Lung (tissue), 12 donors: Measurements from ENCODE around the gene AS3MT. TPM values are rescaled to one million over a fixed set of nuclear protein-coding genes. Genes with fewer than 3 reads are reported as not detected.

Experiments
- ATAC-seq: fragments of 200-7000 bp; cut with Tn5 transposase; one replicate; pipeline ENCODE4 v1.9.1; 2020; ENCODE audit warnings: moderate number of reproducible peaks; ENCODE audit not compliant: insufficient read depth, low FRiP score
- DNase-seq, 3 donors: peaks; one replicate each; pipeline ENCODE4 v3.0.0-alpha.2; 2013 to 2017
- H3K27ac ChIP-seq, 2 donors: one replicate each; pipeline ENCODE4 v1.5.1; 2013; ENCODE audit warnings: mild to moderate bottlenecking in 2 of 2, moderate library complexity in 2 of 2, control low read depth in 1 of 2, inconsistent platforms in 1 of 2, low read depth in 1 of 2, low read length in 1 of 2
- H3K27me3 ChIP-seq, 3 donors: one replicate each; pipeline ENCODE4 v1.5.1; 2013; ENCODE audit warnings: low read length in 2 of 3; ENCODE audit not compliant: control insufficient read depth in 3 of 3, insufficient read depth in 3 of 3
- H3K36me3 ChIP-seq, 4 donors: one replicate each; pipeline ENCODE4 v1.5.1; 2013; ENCODE audit warnings: low read length in 4 of 4, mild to moderate bottlenecking in 1 of 4, moderate library complexity in 1 of 4; ENCODE audit not compliant: control insufficient read depth in 4 of 4, insufficient read depth in 4 of 4
- H3K4me1 ChIP-seq, 5 donors: one replicate each; pipeline ENCODE4 v1.5.1; 2013; ENCODE audit warnings: low read length in 5 of 5, mild to moderate bottlenecking in 2 of 5, moderate library complexity in 1 of 5; ENCODE audit not compliant: control insufficient read depth in 5 of 5, insufficient read depth in 5 of 5
- H3K4me3 ChIP-seq: one replicate; pipeline ENCODE4 v1.5.1; 2013; ENCODE audit warnings: mild to moderate bottlenecking, control low read depth, moderate library complexity
- H3K9ac ChIP-seq, 2 donors: one replicate each; pipeline ENCODE4 v1.5.1; 2013; ENCODE audit warnings: low read length in 2 of 2, control low read depth in 1 of 2; ENCODE audit not compliant: insufficient read depth in 1 of 2
- H3K9me3 ChIP-seq, 4 donors: one replicate each; pipeline ENCODE4 v1.5.1; 2013; ENCODE audit warnings: low read length in 3 of 4, mild to moderate bottlenecking in 1 of 4, moderate library complexity in 1 of 4; ENCODE audit not compliant: control insufficient read depth in 4 of 4, insufficient read depth in 3 of 4
- CTCF ChIP-seq: IDR thresholded peaks from 2 replicates; pipeline ENCODE4 v1.5.1; 2012; ENCODE audit warnings: mild to moderate bottlenecking; ENCODE audit errors: control extremely low read depth, extremely low read depth
- WGBS, 2 donors: extraction: QIAGEN DNeasy Blood & Tissue Kit; methylation state at CpG; one replicate each; pipeline ENCODE4 v1.1.7; 2013; 5-methylcytosine and 5-hydroxymethylcytosine counted together
- polyA plus RNA-seq, 2 donors: library from polyadenylated mRNA; stranded (reverse); fragments of 200-250 nt; gene quantifications; one replicate each; pipeline ENCODE4 v1.2.1, GENCODE V29; 2013
- total RNA-seq, 2 donors: library from RNA; depleted of rRNA in 1 of 2; stranded (reverse); fragments of >200 nt in 1 of 2; gene quantifications; one replicate each; pipeline ENCODE4 v1.2.1, GENCODE V29; 2014 to 2021
- donor health status: control.
- donor health status: control.
- donor health status: Bipolar disorder and iron deficiency.
- donor health status: healthy.
- donor health status: DM: yes; HTN: yes; CAD: no.

The AS3MT gene
- total and polyA plus RNA-seq, 4 donors = 0.86 to 5.8 (median 2.9) TPM

DNA sequence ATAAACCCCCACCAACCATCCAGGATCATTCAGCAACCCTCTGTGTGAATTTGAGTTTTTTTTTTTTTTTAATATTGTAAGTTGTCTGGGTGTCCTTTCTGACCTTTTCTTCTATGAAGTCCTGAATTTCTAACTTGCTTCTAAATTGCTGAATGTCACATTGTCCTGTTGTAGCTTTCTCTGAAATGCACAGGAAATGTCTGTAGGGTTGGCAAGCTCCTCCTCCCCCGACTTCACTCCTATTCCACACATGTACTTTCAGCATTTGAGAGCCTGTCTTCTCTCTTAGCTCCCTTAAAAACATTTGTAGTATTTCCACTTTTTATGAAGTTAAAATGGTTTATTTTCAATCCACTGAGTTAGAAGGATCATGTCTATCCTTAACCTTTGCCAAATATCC is 45.5 kb downstream of the AS3MT start:
- no peak overlapping the region for H3K9ac ChIP-seq
- TF ChIP-seq CTCF = no peak
- H3K27me3 ChIP-seq = no peaks in the 10 kb centered on the region
- DNase-seq = no peak
- no peak overlapping the region for H3K27ac ChIP-seq
- ATAC-seq = no peak
- H3K4me3 ChIP-seq = no peak overlapping the region
- 30 to 41% methylated on average over 1 of the region's 1 CpG for WGBS, 2 donors
- no peaks in the 10 kb centered on the region for H3K36me3 ChIP-seq
- peaks cover 0 to 13% (median 0%) of the 10 kb centered on the region in 5 donors for H3K4me1 ChIP-seq
- H3K9me3 ChIP-seq = no peaks in the 10 kb centered on the region

- H3K4me3 ChIP-seq = no peak overlapping the region
- no peak overlapping the region for H3K9ac ChIP-seq
- peaks cover 4 to 25% (median 8%) of the 10 kb centered on the region in 5 donors for H3K4me1 ChIP-seq
- no peak for TF ChIP-seq CTCF
- no peaks in the 10 kb centered on the region for H3K9me3 ChIP-seq
- ATAC-seq (no peak), DNase-seq (no peak)
- H3K27ac ChIP-seq = no peak overlapping the region
- WGBS, 2 donors = 87 to 93% methylated on average over 7 of the region's 7 CpGs
- peaks cover 0 to 6% (median 0%) of the 10 kb centered on the region in 3 donors for H3K27me3 ChIP-seq
- H3K36me3 ChIP-seq = no peaks in the 10 kb centered on the region
Measured at GRCh38 chr10:102916173-102916572, 46.9 kb downstream of the AS3MT start.

DNA sequence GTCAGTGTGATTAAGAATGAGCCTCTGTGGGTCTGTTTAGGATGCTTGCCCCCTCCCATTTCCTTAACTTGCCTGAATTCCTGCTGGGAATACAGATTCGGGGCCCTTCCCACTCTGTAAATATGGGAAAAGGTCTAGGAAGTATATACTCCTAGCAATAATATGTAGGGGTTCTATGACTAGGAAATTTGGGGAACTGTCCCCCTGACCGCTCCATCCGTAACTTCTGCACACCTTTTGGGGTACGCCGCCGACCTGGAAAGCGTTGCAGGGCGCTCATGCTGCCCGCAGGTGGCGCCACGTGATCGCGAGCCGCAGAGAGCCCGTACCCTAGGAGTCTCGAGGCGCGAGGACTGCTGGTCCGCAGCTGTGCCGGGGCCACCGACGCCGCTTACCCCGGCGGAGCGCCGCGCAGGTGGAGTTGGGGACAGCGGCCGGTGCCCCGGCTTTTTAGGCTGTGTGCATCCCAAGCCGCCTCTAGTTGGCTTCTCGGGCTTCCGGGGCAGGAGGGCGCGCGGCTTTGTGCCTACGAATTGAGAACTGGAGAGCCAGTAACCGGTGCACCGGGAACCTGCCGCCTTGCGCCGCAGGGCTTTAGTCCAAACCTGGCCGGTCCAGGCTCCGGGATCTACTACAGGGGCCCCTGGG is 48.2 kb downstream of the AS3MT start:
- TF ChIP-seq CTCF = peak; percentile 99
- Histone ChIP-seq H3K9me3 (no peaks in the 10 kb centered on the region), H3K4me3 (peak overlapping the region; percentile 60), H3K36me3 (no peaks in the 10 kb centered on the region), H3K9ac (peak overlapping the region in 1 of 2 donors; percentile 3), H3K27ac (peak overlapping the region; percentile 61 to 90), H3K27me3 (peaks cover 0 to 6% (median 0%) of the 10 kb centered on the region in 3 donors), H3K4me1 (peaks cover 5 to 29% (median 8%) of the 10 kb centered on the region in 5 donors)
- DNase-seq (peak; percentile 81 to 82 (median 82)), ATAC-seq (peak; percentile 73)
- 0% methylated on average over 45 of the region's 45 CpGs for WGBS, 2 donors
